Inferior parietal cortex (tissue), 1 donor: ENCODE results near the gene RFPL1.
"Not testable (repeated sequence)": the region's sequence is repeated elsewhere in the genome, so short reads cannot be mapped to it uniquely, and the experiment has no call there.

Experiments
- DNase-seq: peaks from one replicate; pipeline ENCODE4 v3.0.0-alpha.2; 2016; ENCODE audit errors: extremely low spot score

The RFPL1 gene

DNA sequence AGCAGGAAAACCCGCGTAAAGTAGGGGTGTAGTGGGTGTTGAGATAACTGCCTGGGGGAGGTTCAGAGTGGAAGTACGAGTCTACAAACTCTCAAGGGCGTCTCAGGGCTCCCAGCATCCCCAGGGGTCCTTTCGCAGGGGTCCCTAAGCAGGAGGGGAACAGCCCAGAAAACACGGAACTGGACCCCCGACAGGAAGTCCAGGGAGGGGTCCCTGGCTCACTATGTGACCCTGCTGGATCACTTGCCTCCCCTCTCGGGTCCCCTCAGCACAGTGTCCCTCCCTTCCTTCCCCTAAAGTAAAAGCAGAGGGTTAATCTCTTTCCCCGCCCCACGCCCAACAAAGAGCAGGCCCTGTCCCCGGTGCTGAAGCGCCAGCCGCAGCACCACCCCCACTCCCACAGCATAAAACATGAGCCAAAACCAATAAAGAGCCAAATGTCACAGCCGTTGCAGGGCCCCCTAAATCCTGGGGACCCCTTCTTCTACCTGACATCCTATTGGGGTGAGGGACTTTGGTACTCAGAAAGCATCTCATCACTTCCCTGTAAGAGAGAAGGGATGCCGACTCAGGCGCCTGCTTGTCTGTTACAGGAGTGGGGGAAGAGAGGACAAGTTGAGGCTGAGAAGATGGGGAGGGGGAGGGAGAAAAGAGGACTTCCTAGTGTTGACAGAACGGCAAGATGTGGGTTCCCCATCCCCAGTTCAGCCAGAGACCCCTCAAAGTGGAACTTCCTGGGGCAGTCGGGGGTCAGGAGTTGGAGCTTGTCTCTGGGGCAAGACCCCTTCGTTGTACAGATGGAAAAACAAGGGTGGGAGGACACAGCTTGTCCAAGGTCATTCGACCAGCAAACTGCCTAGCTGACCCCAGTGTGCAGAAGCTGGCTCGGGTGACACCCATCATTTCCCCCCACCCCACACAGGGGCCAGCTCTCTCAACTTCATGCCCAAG lies 40.2 kb downstream of the RFPL1 start:
- DNase-seq, result peak; percentile 18

DNA sequence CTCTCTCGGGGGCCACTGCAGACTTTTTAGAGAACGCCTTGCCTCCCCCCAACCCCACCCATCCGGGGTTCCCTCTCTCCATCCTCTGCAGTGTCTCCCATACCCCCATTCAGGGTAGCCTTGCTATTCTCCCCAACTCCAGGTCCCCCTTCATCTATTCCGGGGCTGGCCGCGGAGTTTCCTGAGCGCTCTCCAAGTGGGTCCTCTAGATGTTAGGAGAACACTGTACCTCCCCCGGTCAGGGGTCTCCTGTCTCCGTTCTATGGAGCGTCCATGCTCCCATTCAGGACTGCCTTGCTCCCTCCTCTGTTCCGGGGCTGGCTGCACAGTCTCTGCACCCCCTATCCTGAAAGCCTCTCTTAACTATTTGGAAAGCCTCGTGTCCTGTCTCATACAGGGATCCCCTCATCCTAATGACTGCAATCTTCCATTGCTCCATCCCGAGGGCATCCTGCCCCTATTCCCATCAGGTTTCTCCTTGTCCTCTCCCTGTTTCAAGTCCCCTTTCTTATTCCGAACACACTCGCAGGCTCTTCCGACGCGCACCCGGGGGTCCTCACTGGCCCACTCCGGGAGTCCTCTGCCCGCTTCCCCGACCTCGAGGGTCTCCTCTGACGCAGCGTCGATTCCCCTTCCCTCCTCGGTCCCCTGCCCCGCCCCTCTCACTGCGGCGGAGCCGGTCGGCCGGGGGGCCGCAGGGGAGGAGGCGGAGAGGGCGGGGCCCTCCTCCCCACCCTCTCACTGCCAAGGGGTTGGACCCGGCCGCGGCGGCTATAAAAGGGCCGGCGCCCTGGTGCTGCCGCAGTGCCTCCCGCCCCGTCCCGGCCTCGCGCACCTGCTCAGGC lies 41.3 kb downstream of the RFPL1 start, which contains the start of gene NEFH:
TSS of gene NEFH (plus strand) at position 802 of the 845 bp plus-strand sequence. CDS start 45 bp downstream, outside the sequence.
- no peak for DNase-seq

DNA sequence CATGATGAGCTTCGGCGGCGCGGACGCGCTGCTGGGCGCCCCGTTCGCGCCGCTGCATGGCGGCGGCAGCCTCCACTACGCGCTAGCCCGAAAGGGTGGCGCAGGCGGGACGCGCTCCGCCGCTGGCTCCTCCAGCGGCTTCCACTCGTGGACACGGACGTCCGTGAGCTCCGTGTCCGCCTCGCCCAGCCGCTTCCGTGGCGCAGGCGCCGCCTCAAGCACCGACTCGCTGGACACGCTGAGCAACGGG lies 41.8 kb downstream of the RFPL1 start:
- DNase-seq, result no peak

DNA sequence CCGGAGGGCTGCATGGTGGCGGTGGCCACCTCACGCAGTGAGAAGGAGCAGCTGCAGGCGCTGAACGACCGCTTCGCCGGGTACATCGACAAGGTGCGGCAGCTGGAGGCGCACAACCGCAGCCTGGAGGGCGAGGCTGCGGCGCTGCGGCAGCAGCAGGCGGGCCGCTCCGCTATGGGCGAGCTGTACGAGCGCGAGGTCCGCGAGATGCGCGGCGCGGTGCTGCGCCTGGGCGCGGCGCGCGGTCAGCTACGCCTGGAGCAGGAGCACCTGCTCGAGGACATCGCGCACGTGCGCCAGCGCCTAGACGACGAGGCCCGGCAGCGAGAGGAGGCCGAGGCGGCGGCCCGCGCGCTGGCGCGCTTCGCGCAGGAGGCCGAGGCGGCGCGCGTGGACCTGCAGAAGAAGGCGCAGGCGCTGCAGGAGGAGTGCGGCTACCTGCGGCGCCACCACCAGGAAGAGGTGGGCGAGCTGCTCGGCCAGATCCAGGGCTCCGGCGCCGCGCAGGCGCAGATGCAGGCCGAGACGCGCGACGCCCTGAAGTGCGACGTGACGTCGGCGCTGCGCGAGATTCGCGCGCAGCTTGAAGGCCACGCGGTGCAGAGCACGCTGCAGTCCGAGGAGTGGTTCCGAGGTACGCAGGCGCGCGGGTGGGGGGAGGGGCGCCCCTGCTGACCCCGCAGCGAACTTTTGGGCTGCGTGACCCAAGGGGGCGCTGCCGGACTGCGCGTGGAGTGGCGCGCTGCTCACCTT lies 42.3 kb downstream of the RFPL1 start:
- peak; percentile 58 for DNase-seq

DNA sequence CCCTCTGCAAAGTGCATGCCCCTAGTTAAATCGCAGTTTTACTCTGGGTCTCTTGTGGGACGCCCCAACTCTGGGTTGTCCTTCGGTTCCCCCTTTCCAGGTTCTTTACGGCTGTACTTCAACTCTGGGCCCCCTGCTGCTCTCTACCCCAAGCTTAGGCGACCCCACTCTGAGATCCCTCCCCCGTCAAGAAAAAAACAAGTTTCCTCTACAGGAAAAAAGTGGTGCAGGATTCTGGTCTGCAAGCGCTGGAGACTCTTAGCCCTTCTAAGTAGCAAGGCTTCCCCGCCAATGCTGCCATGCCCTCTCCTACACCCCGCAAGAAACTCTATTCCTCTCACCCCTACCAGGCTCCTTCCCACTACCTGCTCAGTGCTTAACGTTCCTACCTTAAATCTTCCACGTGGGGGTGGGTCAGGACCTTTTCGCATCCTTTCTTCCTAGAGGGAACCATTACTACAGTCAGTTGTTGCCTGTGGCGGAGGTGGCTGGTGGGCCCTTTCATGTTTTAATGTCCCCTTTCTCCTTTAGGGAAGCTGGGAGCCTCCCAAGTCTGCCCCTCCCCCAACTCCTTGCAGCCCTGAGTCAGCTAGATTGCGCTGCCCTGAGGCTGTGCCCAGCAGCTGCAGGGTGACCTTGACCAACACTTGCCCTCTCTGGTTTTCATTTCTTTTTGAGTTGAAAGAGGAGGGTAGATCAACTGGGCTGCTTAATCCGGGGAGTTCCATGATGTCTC lies 43.0 kb downstream of the RFPL1 start:
- DNase-seq, result no peak

DNA sequence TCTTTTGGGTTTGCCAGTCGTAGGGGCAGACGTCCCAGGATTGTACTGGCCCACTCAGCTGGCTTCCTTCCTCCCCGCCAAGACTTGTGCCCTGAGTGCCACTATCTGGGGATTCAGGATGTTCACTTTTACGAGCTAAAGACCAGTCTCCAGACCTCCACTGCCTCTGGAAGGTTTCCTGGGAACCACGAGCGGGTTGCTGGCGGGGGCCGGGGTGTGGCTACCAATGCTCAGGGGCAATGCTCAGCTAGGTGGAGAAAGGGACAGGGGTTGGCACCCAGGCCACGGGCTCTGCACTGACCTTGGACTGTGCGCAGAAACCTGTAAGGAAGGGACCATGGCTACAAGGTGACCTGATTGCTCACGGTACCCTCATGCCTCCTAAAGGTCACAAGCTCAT lies 43.9 kb downstream of the RFPL1 start:
- DNase-seq, result no peak

DNA sequence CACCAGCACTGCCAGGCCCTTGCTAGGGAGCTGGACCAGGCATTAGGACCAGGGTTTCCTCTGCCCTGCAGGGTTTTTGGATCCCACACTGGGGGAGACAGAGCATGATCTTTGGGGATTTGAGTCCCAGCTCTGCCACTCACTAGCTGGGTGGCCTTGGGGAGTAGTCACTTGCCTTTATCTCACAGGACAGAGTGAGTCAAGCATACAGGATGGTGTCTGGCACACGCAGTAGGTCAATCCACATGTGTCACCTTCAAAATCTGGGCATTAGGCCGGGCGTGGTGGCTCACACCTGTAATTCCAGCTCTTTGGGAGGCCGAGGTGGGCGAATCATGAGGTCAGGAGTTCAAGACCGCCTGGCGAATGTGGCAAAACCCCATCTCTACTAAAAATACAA lies 44.3 kb downstream of the RFPL1 start:
- DNase-seq, result no peak

DNA sequence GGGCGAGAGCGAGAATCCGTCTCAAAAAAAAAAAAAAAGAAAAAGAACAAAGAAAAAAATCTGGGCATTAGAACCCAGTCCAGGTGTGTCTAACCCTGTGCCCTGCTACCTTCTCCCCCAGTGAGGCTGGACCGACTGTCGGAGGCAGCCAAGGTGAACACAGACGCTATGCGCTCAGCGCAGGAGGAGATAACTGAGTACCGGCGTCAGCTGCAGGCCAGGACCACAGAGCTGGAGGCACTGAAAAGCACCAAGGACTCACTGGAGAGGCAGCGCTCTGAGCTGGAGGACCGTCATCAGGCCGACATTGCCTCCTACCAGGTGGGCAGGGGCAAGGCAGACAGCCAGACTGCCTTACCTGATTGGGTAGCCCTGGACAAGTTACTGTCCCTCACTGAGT lies 44.9 kb downstream of the RFPL1 start:
- no peak for DNase-seq

DNA sequence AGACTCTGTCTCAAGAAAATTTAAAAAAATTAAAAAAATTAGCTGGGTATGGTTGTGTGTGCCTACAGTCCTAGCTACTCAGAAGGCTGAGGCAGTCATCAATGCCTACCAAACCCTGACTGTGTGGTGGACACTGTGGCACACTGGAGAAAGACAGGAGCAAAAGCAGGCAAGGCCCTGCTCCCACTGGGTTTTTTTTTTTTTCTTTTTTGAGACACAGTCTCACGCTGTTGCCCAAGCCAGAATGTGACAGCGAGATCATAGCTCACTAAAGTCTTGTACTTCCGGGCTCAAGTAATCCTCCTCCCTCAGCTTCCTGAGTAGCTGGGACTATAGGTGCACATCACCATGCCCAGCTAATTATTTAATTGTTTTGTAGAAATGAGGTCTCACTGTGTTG lies 46.3 kb downstream of the RFPL1 start:
- DNase-seq, result no peak

DNA sequence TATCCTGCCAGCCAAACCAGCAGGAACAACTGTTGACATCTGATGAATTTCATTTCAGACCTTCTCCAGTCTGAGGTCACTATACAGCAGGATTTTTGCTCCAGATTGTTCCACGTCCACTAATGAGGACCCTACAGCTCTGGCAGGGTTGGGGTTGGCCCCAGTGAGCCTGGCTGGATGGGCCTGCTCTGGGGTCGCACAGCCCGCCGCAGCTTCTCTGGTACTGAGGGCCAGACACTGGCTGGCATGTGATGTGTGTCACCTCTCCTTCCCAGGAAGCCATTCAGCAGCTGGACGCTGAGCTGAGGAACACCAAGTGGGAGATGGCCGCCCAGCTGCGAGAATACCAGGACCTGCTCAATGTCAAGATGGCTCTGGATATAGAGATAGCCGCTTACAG lies 47.1 kb downstream of the RFPL1 start:
- DNase-seq, result no peak

DNA sequence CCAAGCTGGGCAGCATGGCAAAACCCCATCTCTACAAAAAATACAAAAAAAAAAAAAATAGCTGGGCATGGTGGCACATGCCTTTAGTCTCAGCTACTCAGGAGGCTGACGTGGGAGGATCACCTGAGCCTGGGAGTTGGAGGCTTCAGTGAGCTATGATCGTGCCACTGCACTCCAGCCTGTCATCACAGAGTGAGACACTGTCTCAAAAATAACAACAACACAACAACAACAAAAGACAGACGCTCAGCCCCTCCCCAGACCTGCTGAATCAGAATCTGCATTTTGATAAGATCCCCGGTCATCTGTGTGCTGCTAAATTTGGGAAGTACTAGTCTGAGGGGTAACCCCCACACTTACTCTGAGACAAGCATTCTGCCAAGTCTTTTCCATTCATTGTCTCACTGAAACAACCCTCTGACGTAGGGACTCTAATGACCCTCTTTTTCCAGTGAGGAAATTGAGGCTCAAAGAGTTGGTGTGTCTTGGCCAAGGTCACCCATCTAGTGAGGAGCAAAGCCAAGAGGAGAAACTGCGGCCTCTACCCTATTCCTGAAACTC lies 49.1 kb downstream of the RFPL1 start:
- no peak for DNase-seq

DNA sequence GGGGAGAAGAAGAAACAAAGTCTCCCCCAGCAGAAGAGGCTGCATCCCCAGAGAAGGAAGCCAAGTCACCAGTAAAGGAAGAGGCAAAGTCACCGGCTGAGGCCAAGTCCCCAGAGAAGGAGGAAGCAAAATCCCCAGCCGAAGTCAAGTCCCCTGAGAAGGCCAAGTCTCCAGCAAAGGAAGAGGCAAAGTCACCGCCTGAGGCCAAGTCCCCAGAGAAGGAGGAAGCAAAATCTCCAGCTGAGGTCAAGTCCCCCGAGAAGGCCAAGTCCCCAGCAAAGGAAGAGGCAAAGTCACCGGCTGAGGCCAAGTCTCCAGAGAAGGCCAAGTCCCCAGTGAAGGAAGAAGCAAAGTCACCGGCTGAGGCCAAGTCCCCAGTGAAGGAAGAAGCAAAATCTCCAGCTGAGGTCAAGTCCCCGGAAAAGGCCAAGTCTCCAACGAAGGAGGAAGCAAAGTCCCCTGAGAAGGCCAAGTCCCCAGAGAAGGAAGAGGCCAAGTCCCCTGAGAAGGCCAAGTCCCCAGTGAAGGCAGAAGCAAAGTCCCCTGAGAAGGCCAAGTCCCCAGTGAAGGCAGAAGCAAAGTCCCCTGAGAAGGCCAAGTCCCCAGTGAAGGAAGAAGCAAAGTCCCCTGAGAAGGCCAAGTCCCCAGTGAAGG lies 50.9 kb downstream of the RFPL1 start:
- DNase-seq, result not testable (repeated sequence)

DNA sequence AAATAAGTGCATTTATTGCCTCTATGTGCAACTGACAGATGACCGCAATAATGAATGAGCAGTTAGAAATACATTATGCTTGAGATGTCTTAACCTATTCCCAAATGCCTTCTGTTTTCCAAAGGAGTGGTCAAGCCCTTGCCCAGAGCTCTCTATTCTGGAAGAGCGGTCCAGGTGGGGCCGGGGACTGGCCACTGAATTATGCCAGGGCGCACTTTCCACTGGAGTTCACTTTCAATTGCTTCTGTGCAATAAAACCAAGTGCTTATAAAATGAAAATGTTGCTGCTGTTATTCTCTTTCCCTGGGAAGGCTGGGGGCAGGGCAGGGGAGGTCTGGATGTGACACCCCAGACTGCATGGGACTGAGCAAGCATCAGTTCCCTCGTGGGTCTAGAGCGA lies 52.6 kb downstream of the RFPL1 start:
- DNase-seq, result no peak
